Measurements from ENCODE around the gene BAZ1A.
"Not testable (repeated sequence)": the region's sequence is repeated elsewhere in the genome, so short reads cannot be mapped to it uniquely, and the experiment has no call there.

Gene BAZ1A

GRCh38 chr14:34853041-34853440, 22.1 kb downstream of the BAZ1A start:
- FAIRE-seq: no peak
- no peak for DNase-seq (ENCODE audit: low spot score)

GRCh38 chr14:34851395-34851794, 23.8 kb downstream of the BAZ1A start:
- DNase-seq (ENCODE audit: low spot score) (no peak), FAIRE-seq (no peak)

- no peak for FAIRE-seq
- DNase-seq (ENCODE audit: low spot score): no peak
Observed at GRCh38 chr14:34845869-34846268, 29.3 kb downstream of the BAZ1A start.

- FAIRE-seq: no peak
- peak; percentile 47 for DNase-seq (ENCODE audit: low spot score)
Observed at GRCh38 chr14:34843011-34843554, 32.1 kb downstream of the BAZ1A start.

GRCh38 chr14:34837801-34838322, 37.3 kb downstream of the BAZ1A start:
- FAIRE-seq (no peak), DNase-seq (ENCODE audit: low spot score) (no peak)

- no peak for DNase-seq (ENCODE audit: low spot score)
- FAIRE-seq: no peak
Observed at GRCh38 chr14:34835312-34835711, 39.8 kb downstream of the BAZ1A start.

- no peak for FAIRE-seq
- no peak for DNase-seq (ENCODE audit: low spot score)
Observed at GRCh38 chr14:34833549-34834523, 41.3 kb downstream of the BAZ1A start.

- DNase-seq (ENCODE audit: low spot score) (no peak), FAIRE-seq (no peak)
Observed at GRCh38 chr14:34826661-34827060, 48.5 kb downstream of the BAZ1A start.

GRCh38 chr14:34824826-34825225, 50.3 kb downstream of the BAZ1A start:
- FAIRE-seq (no peak), DNase-seq (ENCODE audit: low spot score) (no peak)

GRCh38 chr14:34824256-34824655, 50.9 kb downstream of the BAZ1A start:
- no peak for FAIRE-seq
- DNase-seq (ENCODE audit: low spot score): no peak

GRCh38 chr14:34817768-34818167, 57.4 kb downstream of the BAZ1A start:
- DNase-seq (ENCODE audit: low spot score) (no peak), FAIRE-seq (no peak)

- DNase-seq (ENCODE audit: low spot score): no peak
- no peak for FAIRE-seq
Observed at GRCh38 chr14:34810028-34810427, 65.1 kb downstream of the BAZ1A start.

GRCh38 chr14:34806257-34806656, 68.9 kb downstream of the BAZ1A start:
- DNase-seq (ENCODE audit: low spot score): no peak
- FAIRE-seq: no peak

- FAIRE-seq: no peak
- no peak for DNase-seq (ENCODE audit: low spot score)
Observed at GRCh38 chr14:34804933-34805332, 70.2 kb downstream of the BAZ1A start.

GRCh38 chr14:34798861-34799260, 76.3 kb downstream of the BAZ1A start:
- not testable (repeated sequence) for DNase-seq (ENCODE audit: low spot score); FAIRE-seq

GRCh38 chr14:34797747-34798583, 77.2 kb downstream of the BAZ1A start:
- FAIRE-seq (no peak), DNase-seq (ENCODE audit: low spot score) (no peak)

GRCh38 chr14:34796902-34797301, 78.3 kb downstream of the BAZ1A start:
- FAIRE-seq: no peak
- no peak for DNase-seq (ENCODE audit: low spot score)

GRCh38 chr14:34794941-34795340, 80.2 kb downstream of the BAZ1A start:
- FAIRE-seq (no peak), DNase-seq (ENCODE audit: low spot score) (no peak)

GRCh38 chr14:34794217-34794616, 80.9 kb downstream of the BAZ1A start:
- no peak for DNase-seq (ENCODE audit: low spot score)
- FAIRE-seq: no peak

- DNase-seq (ENCODE audit: low spot score): no peak
- FAIRE-seq: no peak
Observed at GRCh38 chr14:34792598-34792997, 82.6 kb downstream of the BAZ1A start.

- DNase-seq (ENCODE audit: low spot score): no peak
- FAIRE-seq: no peak
Observed at GRCh38 chr14:34785223-34786006, 89.7 kb downstream of the BAZ1A start.

Measured in urothelium cell line (cell line).